ENCODE results near the gene PDE4D.

DNA sequence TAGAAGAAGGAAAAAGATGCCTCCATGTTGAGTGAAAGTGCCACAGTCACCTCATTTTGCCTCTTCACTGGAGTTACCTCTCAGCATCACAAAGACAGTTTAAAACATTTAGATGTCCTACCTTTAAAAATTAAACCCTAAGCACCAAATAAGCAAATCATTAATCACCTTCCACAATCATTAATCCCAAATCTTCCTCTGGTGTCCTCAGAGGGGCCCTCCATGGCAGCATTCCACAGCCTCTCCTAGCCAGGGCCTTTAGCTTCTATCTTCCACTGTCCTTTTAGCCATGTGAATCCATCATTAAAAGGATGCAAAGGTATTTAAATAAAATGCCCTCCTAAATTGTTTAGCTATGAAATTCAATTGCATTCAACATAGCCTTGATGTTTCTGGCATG lies 310.8 kb downstream of the PDE4D start:
- TF ChIP-seq, protein P1, sequence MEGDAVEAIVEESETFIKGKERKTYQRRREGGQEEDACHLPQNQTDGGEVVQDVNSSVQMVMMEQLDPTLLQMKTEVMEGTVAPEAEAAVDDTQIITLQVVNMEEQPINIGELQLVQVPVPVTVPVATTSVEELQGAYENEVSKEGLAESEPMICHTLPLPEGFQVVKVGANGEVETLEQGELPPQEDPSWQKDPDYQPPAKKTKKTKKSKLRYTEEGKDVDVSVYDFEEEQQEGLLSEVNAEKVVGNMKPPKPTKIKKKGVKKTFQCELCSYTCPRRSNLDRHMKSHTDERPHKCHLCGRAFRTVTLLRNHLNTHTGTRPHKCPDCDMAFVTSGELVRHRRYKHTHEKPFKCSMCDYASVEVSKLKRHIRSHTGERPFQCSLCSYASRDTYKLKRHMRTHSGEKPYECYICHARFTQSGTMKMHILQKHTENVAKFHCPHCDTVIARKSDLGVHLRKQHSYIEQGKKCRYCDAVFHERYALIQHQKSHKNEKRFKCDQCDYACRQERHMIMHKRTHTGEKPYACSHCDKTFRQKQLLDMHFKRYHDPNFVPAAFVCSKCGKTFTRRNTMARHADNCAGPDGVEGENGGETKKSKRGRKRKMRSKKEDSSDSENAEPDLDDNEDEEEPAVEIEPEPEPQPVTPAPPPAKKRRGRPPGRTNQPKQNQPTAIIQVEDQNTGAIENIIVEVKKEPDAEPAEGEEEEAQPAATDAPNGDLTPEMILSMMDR (conservative IDR thresholded peaks at IDR 0.05; ENCODE audit: low read length) = no peak
- no peak for TF ChIP-seq EZH2phosphoT487 (IDR thresholded peaks at IDR 0.05; ENCODE audit: borderline replicate concordance, low read depth, low read length)
